GM12878 (cell line): ENCODE results near the gene CCDC141. TPM values are rescaled to one million over a fixed set of nuclear protein-coding genes. Genes with fewer than 3 reads are reported as not detected.

Experiments used
- ATAC-seq: fragments of 200-7000 bp; cut with Tn5 transposase; 3 replicates; pipeline ENCODE4 v1.9.1; 2020; ENCODE audit warnings: mild to moderate bottlenecking, moderate library complexity
- BruUV-seq: library from RNA; stranded (reverse); fragments of 400-500 nt; replicated peaks from 2 replicates; lab custom pipeline; 2021; lab: Mats Ljungman, UMichigan
- CTCF ChIA-PET: fragments of 300-600 bp; sonication (Branson Sonifier 250); formaldehyde crosslinking; extraction: SDS; loops from one replicate; lab custom pipeline; 2021; ENCODE audit warnings: inconsistent platforms; lab: Yijun Ruan, JAX
- POLR2A ChIA-PET: fragments of 350-600 bp; formaldehyde crosslinking; extraction: SDS; loops from one replicate; lab custom pipeline; 2021; ENCODE audit warnings: inconsistent platforms; lab: Charles Lee
- RAD21 ChIA-PET: fragments of 300-600 bp; sonication (Branson Sonifier 250); formaldehyde crosslinking; loops from one replicate; lab custom pipeline; 2023; ENCODE audit warnings: antibody characterized with exemption; ENCODE audit not compliant: unreplicated experiment; lab: Charles Lee
- SMC1A ChIA-PET: fragments of 300-600 bp; sonication (Branson Sonifier 250); formaldehyde crosslinking; loops from one replicate; lab custom pipeline; 2023; ENCODE audit not compliant: unreplicated experiment, uncharacterized antibody; lab: Charles Lee
- DNase-seq: peaks from one replicate; pipeline ENCODE4 v3.0.0-alpha.2; 2011; ENCODE audit warnings: low read depth, low spot score
- FAIRE-seq: peaks from 3 replicates; lab custom pipeline; 2011; peaks lifted over from hg19 to GRCh38; lab: Jason Lieb, UNC
- H2AFZ ChIP-seq: 2 replicates; pipeline ENCODE4 v1.6.0; 2011; ENCODE audit warnings: low read depth, low read length, control low read depth; ENCODE audit not compliant: control insufficient read depth
- H3K27ac ChIP-seq: 2 replicates; pipeline ENCODE4 v1.5.1; 2011; ENCODE audit warnings: control low read depth; ENCODE audit not compliant: control insufficient read depth, insufficient read depth
- H3K27me3 ChIP-seq, 2 experiments: replicated peaks in 1 of 2; 2 replicates each; pipeline versions ENCODE4 v1.6.0 to v1.6.1; 2011; ENCODE audit warnings: low read length in 1 of 2; ENCODE audit not compliant: control insufficient read depth in 2 of 2, insufficient read depth in 2 of 2
- H3K36me3 ChIP-seq, 2 experiments: 2 replicates each; pipeline ENCODE4 v1.5.1; 2011; ENCODE audit warnings: low read length in 1 of 2; ENCODE audit not compliant: control insufficient read depth in 2 of 2, insufficient read depth in 2 of 2
- H3K4me1 ChIP-seq: 2 replicates; pipeline ENCODE4 v1.6.1; 2011; ENCODE audit warnings: mild to moderate bottlenecking, low read length, moderate library complexity, mixed read lengths; ENCODE audit not compliant: control insufficient read depth, insufficient read depth
- H3K4me2 ChIP-seq: 2 replicates; pipeline ENCODE4 v1.6.0; 2011; ENCODE audit warnings: control low read depth; ENCODE audit not compliant: control insufficient read depth, insufficient read depth
- H3K4me3 ChIP-seq: fragments of 200-600 bp; sonication (generic); 2 replicates; pipeline ENCODE4 v1.5.1; 2016
- H3K79me2 ChIP-seq: 2 replicates; pipeline ENCODE4 v1.6.0; 2011; ENCODE audit warnings: low read length; ENCODE audit not compliant: control insufficient read depth, insufficient read depth
- H3K9ac ChIP-seq: 2 replicates; pipeline ENCODE4 v1.8.0; 2011; ENCODE audit warnings: low read length, control low read depth, mixed read lengths; ENCODE audit not compliant: control insufficient read depth, insufficient read depth
- H3K9me3 ChIP-seq: replicated peaks from 3 replicates; pipeline ENCODE4 v1.5.1; 2011; ENCODE audit warnings: mild to moderate bottlenecking, low read length; ENCODE audit not compliant: control insufficient read depth, insufficient read depth
- H4K20me1 ChIP-seq: 2 replicates; pipeline ENCODE4 v1.6.0; 2011; ENCODE audit not compliant: control insufficient read depth, insufficient read depth
- BCLAF1 ChIP-seq: fragments of 450-650 bp; IDR thresholded peaks from 2 replicates; pipeline ENCODE4 v1.6.1; 2017; ENCODE audit warnings: antibody characterized with exemption, mild to moderate bottlenecking, moderate library complexity
- CBX5 ChIP-seq: sonication (generic); IDR thresholded peaks from 2 replicates; pipeline ENCODE4 v1.6.1; 2016; ENCODE audit warnings: low read depth, moderate library complexity, mild to moderate bottlenecking, inconsistent platforms
- CHD1 ChIP-seq: IDR thresholded peaks from 2 replicates; pipeline ENCODE4 v1.6.1; 2012; ENCODE audit warnings: low read depth, low read length, improper control_type of control experiment
- CREB1 ChIP-seq: IDR thresholded peaks from 2 replicates; pipeline ENCODE4 v1.6.1; 2012; ENCODE audit warnings: low read depth, mild to moderate bottlenecking, inconsistent platforms
- EP300 ChIP-seq, 2 experiments: fragments of 150-350 bp in 1 of 2; IDR thresholded peaks; 2 replicates each; pipeline ENCODE4 v1.6.1; 2011 to 2012; ENCODE audit warnings: low read depth in 2 of 2, low read length in 2 of 2, borderline replicate concordance in 1 of 2, improper control_type of control experiment in 1 of 2, inconsistent platforms in 1 of 2; ENCODE audit not compliant: control insufficient read depth in 1 of 2
- FOXM1 ChIP-seq: IDR thresholded peaks from 2 replicates; pipeline ENCODE4 v1.6.1; 2012; ENCODE audit warnings: low read depth, mild to moderate bottlenecking, inconsistent platforms, low read length, moderate library complexity
- GABPA ChIP-seq: IDR thresholded peaks from 2 replicates; pipeline ENCODE4 v1.6.1; 2014; ENCODE audit warnings: antibody characterized with exemption, low read depth, mild to moderate bottlenecking, inconsistent platforms
- IKZF2 ChIP-seq, 2 experiments: fragments of 450-650 bp; IDR thresholded peaks; 2 replicates each; pipeline ENCODE4 v1.6.1; 2017; ENCODE audit warnings: mild to moderate bottlenecking in 2 of 2, moderate library complexity in 2 of 2
- MEF2B ChIP-seq: fragments of 450-650 bp; IDR thresholded peaks from 2 replicates; pipeline ENCODE4 v1.6.1; 2018; ENCODE audit warnings: mild to moderate bottlenecking, moderate library complexity; ENCODE audit not compliant: partially characterized antibody, poor library complexity, severe bottlenecking
- MYB ChIP-seq: fragments of 150-350 bp; IDR thresholded peaks from 2 replicates; pipeline ENCODE4 v1.6.1; 2014; ENCODE audit warnings: mild to moderate bottlenecking, low read depth, low read length, borderline replicate concordance
- RAD51 ChIP-seq: fragments of 450-650 bp; IDR thresholded peaks from 2 replicates; pipeline ENCODE4 v1.6.1; 2016; ENCODE audit warnings: moderate library complexity, mild to moderate bottlenecking, inconsistent platforms
- RCOR1 ChIP-seq: conservative IDR thresholded peaks from 2 replicates; pipeline ENCODE4 v1.6.1; 2012; ENCODE audit warnings: low read depth, low read length, improper control_type of control experiment
- SMARCA5 ChIP-seq: fragments of 450-650 bp; IDR thresholded peaks from 2 replicates; pipeline ENCODE4 v1.6.1; 2017; ENCODE audit warnings: mild to moderate bottlenecking
- SREBF2 ChIP-seq: IDR thresholded peaks from 2 replicates; pipeline ENCODE4 v1.6.1; 2012; ENCODE audit warnings: mild to moderate bottlenecking, low read length
- TCF3 ChIP-seq: IDR thresholded peaks from 2 replicates; pipeline ENCODE4 v1.6.1; 2012; ENCODE audit warnings: low read depth, mild to moderate bottlenecking, low read length, borderline replicate concordance; ENCODE audit not compliant: insufficient read depth
- ZBTB11 ChIP-seq: fragments of 450-650 bp; formaldehyde crosslinking; IDR thresholded peaks from 2 replicates; pipeline ENCODE4 v1.5.0; 2022; ENCODE audit warnings: mild to moderate bottlenecking, missing genetic modification characterization
- WGBS: methylation state at CpG from one replicate; pipeline ENCODE4 v1.1.6; 2016; ENCODE audit warnings: low lambda C conversion rate; ENCODE audit not compliant: insufficient replicate concordance, insufficient coverage; ENCODE audit errors: missing lambda C conversion rate; 5-methylcytosine and 5-hydroxymethylcytosine counted together
- in situ Hi-C: fragments of 300-500 bp; cut with MboI; formaldehyde crosslinking; loops from 9 replicates; pipeline ENCODE4 v1.14.3; 2018; ENCODE audit warnings: mixed read lengths
- intact Hi-C: fragments of 100-400 bp; cut with micrococcal nuclease; formaldehyde crosslinking; loops from one replicate; pipeline ENCODE4 v1.14.2; 2022; ENCODE audit not compliant: unreplicated experiment
- polyA plus RNA-seq, 11 experiments: library from polyadenylated mRNA; depleted of rRNA in 4 of 11; unstranded in 6 of 11; stranded (reverse) in 5 of 11; fragments of >200 nt; fragmentation: Nextera tagmentation in 4 of 11; fragmentation: Illumina TruSeq in 1 of 11; extraction: Ambion mirVana in 4 of 11; extraction: Trizol in 1 of 11; gene quantifications; 1 replicate in 1 of 11; 2 replicates in 10 of 11; pipeline versions ENCODE4 v1.2.1 to v1.2.3, GENCODE V29; 2011 to 2016; ENCODE audit warnings: inconsistent platforms in 2 of 11, missing spikeins in 2 of 11, low read depth in 1 of 11
- total RNA-seq, 4 experiments: library from RNA; depleted of rRNA in 3 of 4; stranded (reverse); fragments of >200 nt in 3 of 4; fragmentation: Illumina TruSeq in 1 of 4; extraction: Trizol in 1 of 4; gene quantifications; 2 replicates each; pipeline versions ENCODE4 v1.2.1 to v1.2.3, GENCODE V29; 2013 to 2021

CCDC141 gene
- total and polyA plus RNA-seq, 10 of the 15 experiments (the other 5 are each of a cell fraction or from before 2014, with no cell fraction given), result 0.84 to 12.5 (median 3.6) TPM

- no peak for TF ChIP-seq SREBF2
Observed at GRCh38 chr2:178951266-178952006, 98.5 kb downstream of the CCDC141 start (continued).

- no peaks in the 10 kb centered on the region for H4K20me1 ChIP-seq
- WGBS, result 86% methylated on average over 4 of the region's 4 CpGs
- no peak overlapping the region for H3K27ac ChIP-seq
- FAIRE-seq (peak; percentile 41), DNase-seq (no peak), ATAC-seq (no peak)
- H3K4me2 ChIP-seq, result no peak overlapping the region
- H3K9ac ChIP-seq, result no peak overlapping the region
- ChIA-PET RAD21 (no interaction called here), SMC1A (interaction anchor here (1.0 to 1.7 kb wide), 4 partner anchors 10 to 38 kb away, joined by 3 to 8 read pairs (median 4); no protein-coding TSS in a partner anchor), CTCF (interaction anchor here (1.0 to 1.4 kb wide), 5 partner anchors 11 to 195 kb away, joined by 3 read pairs; no protein-coding TSS in a partner anchor), POLR2A (interaction anchor here (1.1 kb wide), 1 partner anchor 22 kb away, joined by 3 read pairs; no protein-coding TSS in a partner anchor)
- no peaks in the 10 kb centered on the region for H3K4me1 ChIP-seq
- H3K4me3 ChIP-seq, result no peak overlapping the region
- intact Hi-C loops, result no loop called here
- in situ Hi-C loops, result no loop called here
- no TSS peak for BruUV-seq
- H3K9me3 ChIP-seq, result no peaks in the 10 kb centered on the region
- no peaks in the 10 kb centered on the region for H3K36me3 ChIP-seq
- no peaks in the 10 kb centered on the region for H3K79me2 ChIP-seq
- H3K27me3 ChIP-seq, result no peaks in the 10 kb centered on the region
- H2AFZ ChIP-seq, result peak overlapping the region; percentile 5; the same call in 1 of the 2 replicates
- TF ChIP-seq RCOR1 (no peak), BCLAF1 (no peak), GABPA (no peak), ZBTB11 (CRISPR knock-in tag) (no peak), FOXM1 (no peak), SREBF2 (no peak), SMARCA5 (no peak), CBX5 (no peak), CREB1 (no peak), MEF2B (no peak), CHD1 (no peak), TCF3 (no peak), MYB (no peak), RAD51 (no peak), IKZF2 (IDR thresholded peaks at IDR 0.05) (no peak), EP300 (IDR thresholded peaks at IDR 0.05; ENCODE audit: borderline replicate concordance in 1 of 2, control insufficient read depth in 1 of 2, low read depth in 2 of 2, low read length in 2 of 2) (no peak)
Observed at GRCh38 chr2:178949584-178949983, 100.4 kb downstream of the CCDC141 start.
